GM18511 (cell line): ENCODE data around the gene RAB25.
"Not testable (repeated sequence)": the region's sequence is repeated elsewhere in the genome, so short reads cannot be mapped to it uniquely, and the experiment has no call there.

Source experiments
- ATAC-seq: cut with Tn5 transposase; IDR thresholded peaks from one replicate; pipeline ENCODE4 v1.9.1; 2021; ENCODE audit warnings: mild to moderate bottlenecking, moderate library complexity; ENCODE audit not compliant: unreplicated experiment

RAB25 gene

DNA sequence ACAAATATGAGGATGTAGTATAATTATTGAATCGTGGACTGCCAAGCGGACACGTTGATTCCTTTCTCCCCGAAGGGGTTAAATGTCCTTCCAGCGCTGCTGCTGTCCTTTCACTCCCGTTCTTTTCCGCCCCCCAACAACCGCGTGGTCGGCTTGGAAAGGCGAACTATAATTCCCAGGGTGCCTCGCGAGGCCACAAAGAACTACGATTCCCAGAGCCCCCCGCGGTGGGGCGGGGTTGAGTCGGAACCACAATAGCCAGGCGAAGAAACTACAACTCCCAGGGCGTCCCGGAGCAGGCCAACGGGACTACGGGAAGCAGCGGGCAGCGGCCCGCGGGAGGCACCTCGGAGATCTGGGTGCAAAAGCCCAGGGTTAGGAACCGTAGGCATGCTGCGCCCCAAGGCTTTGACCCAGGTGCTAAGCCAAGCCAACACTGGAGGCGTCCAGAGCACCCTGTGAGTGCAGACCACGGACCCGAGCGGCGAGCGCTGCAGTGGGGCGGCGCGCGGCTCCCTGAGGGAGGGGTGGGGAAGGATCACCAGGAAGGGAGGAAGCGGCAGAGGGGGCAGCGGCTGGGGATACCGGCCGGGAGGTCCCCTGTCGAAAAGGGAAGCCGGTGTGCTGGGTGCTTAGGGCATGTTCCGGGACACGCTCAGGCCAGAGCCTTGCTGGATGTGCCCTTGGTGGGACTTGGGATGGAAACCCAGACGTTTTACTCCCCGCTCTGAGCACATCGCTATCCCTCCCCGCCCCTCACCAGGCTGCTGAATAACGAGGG is 6.3 kb upstream of the RAB25 start, which contains the start of gene LAMTOR2:
TSS of gene LAMTOR2 (plus strand) at position 283 of the 781 bp plus-strand sequence. CDS start at position 391, 108 bp downstream.
- peak; percentile 82 for ATAC-seq

- no peak for ATAC-seq
Measured at GRCh38 chr1:156055281-156056048, 5.5 kb upstream of the RAB25 start.

GRCh38 chr1:156056326-156056849 is 4.6 kb upstream of the RAB25 start:
- ATAC-seq = no peak

DNA sequence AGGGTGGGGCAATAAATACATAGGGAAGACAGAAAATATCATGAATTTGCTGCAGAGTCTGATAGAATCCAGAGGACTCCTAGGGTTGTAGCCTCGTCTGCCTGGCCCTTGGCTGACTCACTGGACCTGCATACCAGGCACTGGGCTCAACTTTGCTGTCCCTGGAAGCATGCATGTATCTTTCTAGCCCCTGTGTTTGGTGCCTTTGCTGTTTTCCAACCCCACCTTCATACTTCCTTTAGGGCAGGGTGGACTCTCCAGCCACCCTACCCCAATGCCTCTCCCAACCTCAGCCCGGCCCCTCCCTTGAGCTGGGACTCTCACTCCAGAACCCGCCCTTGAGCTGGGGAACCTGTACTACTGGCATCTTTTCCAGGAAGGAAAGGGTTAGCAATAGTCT is 1.2 kb downstream of the RAB25 start:
- ATAC-seq = no peak

DNA sequence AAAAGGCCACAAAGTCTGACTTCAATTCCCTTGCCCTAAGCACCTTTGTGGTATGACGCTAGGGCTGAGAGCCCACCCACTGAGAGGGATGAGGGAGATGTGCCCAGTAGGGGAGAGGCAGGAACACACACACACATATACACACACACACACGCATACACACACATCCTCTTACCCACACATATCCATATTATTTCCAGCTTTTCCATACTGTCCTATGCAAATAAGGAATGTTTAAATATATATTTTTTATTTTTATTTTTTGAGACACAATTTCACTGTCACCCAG is 3.0 kb downstream of the RAB25 start:
- no peak for ATAC-seq

- no peak for ATAC-seq
Measured at GRCh38 chr1:156064615-156065014, 3.7 kb downstream of the RAB25 start.

- ATAC-seq = no peak
Measured at GRCh38 chr1:156065212-156065611, 4.3 kb downstream of the RAB25 start.

DNA sequence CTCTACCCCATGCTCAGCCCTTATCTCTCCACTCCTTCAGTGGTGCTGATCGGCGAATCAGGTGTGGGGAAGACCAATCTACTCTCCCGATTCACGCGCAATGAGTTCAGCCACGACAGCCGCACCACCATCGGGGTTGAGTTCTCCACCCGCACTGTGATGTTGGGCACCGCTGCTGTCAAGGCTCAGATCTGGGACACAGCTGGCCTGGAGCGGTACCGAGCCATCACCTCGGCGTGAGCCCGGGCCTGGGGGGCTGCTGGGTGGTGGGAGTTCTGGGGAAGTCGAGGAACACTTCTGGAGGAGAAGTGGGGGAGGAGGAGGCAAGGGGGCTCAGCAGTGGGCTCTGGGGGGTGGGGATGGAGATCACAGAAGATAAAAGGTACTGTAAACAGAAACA is 4.9 kb downstream of the RAB25 start:
- ATAC-seq = no peak

DNA sequence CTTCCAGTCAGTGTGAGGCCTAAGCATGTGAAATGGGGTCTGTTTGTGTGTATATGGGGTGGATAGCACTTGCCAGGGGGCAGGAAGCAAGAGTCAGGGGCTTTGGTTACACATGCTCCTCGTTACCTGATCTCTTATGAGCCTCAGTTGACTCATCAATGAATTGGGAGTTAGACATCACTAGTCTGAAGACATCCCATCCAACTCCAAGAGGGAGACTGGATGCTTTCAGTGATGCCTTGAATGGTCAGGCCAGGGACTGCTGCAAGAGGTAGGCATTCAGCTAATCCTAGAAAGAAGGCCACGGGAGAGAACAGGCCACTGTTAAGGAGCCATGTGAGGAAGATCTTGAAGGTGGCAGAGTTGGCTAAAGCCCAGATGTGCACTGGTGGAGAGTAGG is 6.3 kb downstream of the RAB25 start:
- ATAC-seq = no peak

GRCh38 chr1:156069490-156070455 is 8.8 kb downstream of the RAB25 start:
- no peak for ATAC-seq

DNA sequence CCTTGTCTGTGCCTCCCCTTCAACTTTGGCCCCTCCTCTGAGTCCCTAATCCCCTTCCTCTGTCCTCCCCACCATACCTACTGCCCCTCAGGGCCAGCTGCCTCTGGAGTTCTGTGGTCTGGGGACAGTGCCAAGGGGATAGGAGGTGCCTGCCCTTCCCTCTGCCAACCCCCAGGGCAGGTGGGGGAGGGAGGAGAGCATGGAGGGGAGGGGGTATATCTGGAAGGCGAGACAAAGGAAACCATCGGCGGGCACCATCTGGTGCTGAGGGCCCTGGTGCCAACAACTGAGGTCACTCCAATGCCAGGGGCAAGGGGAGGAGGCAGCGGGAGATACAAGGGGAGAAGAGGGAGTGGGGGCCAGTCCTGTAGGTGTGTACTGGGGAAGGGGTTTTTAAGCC is 9.6 kb downstream of the RAB25 start:
- no peak for ATAC-seq

GRCh38 chr1:156071332-156071816 is 10.4 kb downstream of the RAB25 start:
- ATAC-seq = not testable (repeated sequence)

GRCh38 chr1:156072251-156072650 is 11.3 kb downstream of the RAB25 start:
- no peak for ATAC-seq

DNA sequence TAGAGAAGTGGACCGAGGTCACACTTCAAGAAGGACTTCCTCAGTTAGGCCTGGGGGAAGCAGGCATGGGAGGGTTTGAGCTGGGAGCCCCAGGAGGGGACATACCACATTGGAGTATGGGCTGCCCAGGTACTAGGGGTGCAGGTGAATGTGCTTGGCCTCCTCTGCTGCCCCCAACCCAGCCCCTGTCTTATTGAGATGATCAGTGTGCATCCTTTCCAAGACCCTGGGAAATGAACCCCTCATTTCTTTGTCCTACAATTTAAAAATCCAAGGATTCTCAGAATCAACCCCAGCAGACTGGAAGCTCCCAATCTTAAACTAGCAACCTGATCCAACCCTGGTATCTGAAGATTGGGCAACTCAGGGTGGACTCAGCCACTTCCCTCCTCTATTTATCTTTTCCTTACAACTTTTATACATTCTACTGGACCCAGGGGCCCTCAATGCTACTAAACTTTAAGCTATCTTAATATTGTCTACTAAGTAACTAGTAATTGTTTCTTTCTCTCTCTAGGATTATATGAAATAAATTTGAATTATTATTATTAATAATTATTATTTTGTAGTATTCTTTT is 12.2 kb downstream of the RAB25 start:
- ATAC-seq = no peak

- ATAC-seq = no peak
Measured at GRCh38 chr1:156073740-156074139, 12.8 kb downstream of the RAB25 start.

DNA sequence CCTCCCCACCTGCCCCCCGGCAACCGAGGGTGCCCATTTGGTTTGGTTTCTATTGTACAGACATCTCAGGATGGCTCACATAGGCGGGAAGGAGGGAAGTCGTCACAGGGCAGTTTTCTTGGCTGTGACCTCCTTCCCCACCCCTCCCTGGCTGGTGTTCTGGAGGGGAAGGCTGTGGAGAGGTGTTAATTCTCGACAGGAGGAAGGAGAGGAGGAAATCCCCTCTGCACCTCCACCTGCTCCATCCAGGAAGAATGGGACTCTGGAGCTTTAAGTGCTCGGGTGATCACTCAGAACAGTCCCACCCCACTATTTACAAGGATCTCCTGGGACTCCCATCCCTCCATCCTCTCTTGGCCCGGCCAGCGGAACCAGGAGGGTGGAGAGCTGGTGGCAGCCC is 13.7 kb downstream of the RAB25 start:
- no peak for ATAC-seq

DNA sequence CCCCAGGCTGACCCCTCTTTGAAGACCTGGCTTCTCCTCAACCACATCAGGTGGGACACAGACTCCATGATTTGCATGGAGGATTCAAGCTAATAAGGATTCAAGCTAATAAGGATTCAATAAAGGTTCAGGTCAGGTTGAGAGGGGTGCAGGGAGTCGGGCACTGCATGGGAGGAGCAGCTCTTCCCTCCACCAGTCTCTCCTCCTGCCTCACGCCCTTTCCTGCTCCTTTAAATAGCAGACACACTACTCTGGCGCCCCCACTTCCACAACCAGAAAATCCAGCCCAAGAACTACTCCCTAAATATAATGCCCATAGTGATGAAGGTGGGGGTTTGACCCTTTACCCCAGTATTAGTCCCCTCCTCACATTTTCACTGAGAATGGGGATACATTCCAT is 14.2 kb downstream of the RAB25 start:
- ATAC-seq = no peak

DNA sequence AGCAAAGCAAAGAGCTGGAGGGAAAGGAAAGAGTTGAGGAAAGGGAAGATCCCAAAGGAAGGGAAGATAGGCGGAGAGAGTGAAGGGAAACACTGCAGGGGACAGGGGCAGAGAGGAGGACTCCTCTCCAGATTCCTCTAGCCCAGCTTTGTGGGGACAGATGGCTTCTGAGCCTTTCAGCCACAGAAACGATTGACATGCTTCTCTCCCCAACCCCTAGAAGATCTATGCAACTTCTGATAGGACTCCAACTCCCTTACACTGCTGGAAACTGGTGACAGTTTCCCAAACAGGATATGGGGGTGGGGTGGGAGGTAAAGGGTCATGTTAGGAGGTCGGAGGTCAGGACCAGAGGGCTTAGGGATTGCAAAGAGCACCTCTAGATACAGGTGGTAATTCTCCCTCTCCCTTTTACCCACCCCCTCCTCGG is 14.8 kb downstream of the RAB25 start:
- ATAC-seq = no peak

GRCh38 chr1:156076609-156077429 is 15.9 kb downstream of the RAB25 start:
- ATAC-seq = no peak

GRCh38 chr1:156077430-156077760 is 16.4 kb downstream of the RAB25 start:
- no peak for ATAC-seq
